Body of pancreas (tissue), 4 donors: ENCODE results near the gene MBD3.

ENCODE experiments used
- POLR2A ChIP-seq, 3 donors: fragments of 450-650 bp; IDR thresholded peaks; one replicate each; pipeline ENCODE4 v1.6.1; 2016; ENCODE audit warnings: antibody characterized with exemption in 3 of 3, mild to moderate bottlenecking in 2 of 3
- TF ChIP-seq, protein P1 (sequence below), 7 experiments: fragments of 450-650 bp in 4 of 7; fragments of 200-600 bp in 3 of 7; sonication (generic) in 3 of 7; IDR thresholded peaks; one replicate each; pipeline ENCODE4 v1.5.1; 2016 to 2019; ENCODE audit warnings: antibody characterized with exemption in 7 of 7

GRCh38 chr19:1524287-1524971 is 68.2 kb downstream of the MBD3 start:
- TF ChIP-seq, protein P1, sequence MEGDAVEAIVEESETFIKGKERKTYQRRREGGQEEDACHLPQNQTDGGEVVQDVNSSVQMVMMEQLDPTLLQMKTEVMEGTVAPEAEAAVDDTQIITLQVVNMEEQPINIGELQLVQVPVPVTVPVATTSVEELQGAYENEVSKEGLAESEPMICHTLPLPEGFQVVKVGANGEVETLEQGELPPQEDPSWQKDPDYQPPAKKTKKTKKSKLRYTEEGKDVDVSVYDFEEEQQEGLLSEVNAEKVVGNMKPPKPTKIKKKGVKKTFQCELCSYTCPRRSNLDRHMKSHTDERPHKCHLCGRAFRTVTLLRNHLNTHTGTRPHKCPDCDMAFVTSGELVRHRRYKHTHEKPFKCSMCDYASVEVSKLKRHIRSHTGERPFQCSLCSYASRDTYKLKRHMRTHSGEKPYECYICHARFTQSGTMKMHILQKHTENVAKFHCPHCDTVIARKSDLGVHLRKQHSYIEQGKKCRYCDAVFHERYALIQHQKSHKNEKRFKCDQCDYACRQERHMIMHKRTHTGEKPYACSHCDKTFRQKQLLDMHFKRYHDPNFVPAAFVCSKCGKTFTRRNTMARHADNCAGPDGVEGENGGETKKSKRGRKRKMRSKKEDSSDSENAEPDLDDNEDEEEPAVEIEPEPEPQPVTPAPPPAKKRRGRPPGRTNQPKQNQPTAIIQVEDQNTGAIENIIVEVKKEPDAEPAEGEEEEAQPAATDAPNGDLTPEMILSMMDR (IDR thresholded peaks at IDR 0.05): no peak
- TF ChIP-seq POLR2A (IDR thresholded peaks at IDR 0.05): no peak
